ENCODE results near the gene SIL1. TPM values are rescaled to one million over a fixed set of nuclear protein-coding genes. Genes with fewer than 3 reads are reported as not detected.

The SIL1 gene
- total RNA-seq, 1 experiment from 2014 or later, result 46.5 TPM

DNA sequence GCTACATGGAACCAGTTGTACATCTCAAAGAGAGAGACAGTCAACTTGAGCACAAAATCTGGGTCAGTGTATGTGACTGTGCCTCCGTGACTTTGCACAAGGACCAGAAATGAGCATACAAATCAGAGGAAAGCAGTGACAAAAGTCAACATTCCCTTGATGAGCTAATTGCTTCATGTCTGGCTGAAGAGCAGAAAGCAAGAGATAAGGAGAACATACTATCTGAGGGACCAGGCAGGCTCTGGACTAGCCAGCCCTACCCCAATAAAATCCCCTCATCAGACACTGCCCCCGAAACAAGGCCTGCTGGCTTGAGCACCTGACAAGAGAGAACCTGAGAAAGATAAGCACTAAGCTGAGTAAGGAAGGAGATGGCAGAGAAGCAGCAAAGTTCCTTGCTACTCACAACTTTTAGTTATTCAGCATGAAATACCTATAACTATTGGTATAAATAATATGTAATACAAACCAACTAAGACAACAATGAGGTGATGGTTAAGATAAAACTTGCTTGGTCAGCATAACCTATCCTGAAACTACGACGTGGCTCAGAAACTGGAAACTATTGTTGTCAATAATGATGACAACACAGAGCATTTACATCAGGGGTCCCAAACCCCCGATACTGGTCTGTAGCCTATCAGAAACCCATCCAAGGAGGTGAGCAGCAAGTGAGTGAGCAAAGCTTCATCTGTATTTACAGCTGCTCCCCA, 9.5 kb downstream of the SIL1 start:
- Histone ChIP-seq H3K27ac (no peak overlapping the region), H4K20me1 (ENCODE audit: insufficient read depth) (no peaks in the 10 kb centered on the region), H3K79me2 (ENCODE audit: low read depth) (no peaks in the 10 kb centered on the region), H3K9me2 (ENCODE audit: insufficient read depth) (no peaks in the 10 kb centered on the region), H3K9me3 (ENCODE audit: insufficient read depth, low read depth) (no peaks in the 10 kb centered on the region), H3K27me3 (ENCODE audit: insufficient read depth, low read depth) (no peaks in the 10 kb centered on the region), H3K4me1 (replicated peaks; ENCODE audit: insufficient read depth) (no peaks in the 10 kb centered on the region), H3K4me2 (no peak overlapping the region), H2AFZ (no peak overlapping the region), H3K36me3 (ENCODE audit: low read depth) (no peaks in the 10 kb centered on the region), H3F3A (ENCODE audit: insufficient read depth, low read depth) (no peaks in the 10 kb centered on the region), H3K4me3 (no peak overlapping the region)
- BruUV-seq (replicated peaks), result no TSS peak
- intact Hi-C loops (cut with micrococcal nuclease; ENCODE audit: unreplicated experiment), result no loop called here
- TF ChIP-seq EZH2 (IDR thresholded peaks at IDR 0.05; ENCODE audit: low read depth), result no peak
- TF ChIP-seq, protein P1, sequence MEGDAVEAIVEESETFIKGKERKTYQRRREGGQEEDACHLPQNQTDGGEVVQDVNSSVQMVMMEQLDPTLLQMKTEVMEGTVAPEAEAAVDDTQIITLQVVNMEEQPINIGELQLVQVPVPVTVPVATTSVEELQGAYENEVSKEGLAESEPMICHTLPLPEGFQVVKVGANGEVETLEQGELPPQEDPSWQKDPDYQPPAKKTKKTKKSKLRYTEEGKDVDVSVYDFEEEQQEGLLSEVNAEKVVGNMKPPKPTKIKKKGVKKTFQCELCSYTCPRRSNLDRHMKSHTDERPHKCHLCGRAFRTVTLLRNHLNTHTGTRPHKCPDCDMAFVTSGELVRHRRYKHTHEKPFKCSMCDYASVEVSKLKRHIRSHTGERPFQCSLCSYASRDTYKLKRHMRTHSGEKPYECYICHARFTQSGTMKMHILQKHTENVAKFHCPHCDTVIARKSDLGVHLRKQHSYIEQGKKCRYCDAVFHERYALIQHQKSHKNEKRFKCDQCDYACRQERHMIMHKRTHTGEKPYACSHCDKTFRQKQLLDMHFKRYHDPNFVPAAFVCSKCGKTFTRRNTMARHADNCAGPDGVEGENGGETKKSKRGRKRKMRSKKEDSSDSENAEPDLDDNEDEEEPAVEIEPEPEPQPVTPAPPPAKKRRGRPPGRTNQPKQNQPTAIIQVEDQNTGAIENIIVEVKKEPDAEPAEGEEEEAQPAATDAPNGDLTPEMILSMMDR (conservative IDR thresholded peaks at IDR 0.05), result no peak
- DNase-seq, result no peak
- ChIA-PET CTCF (no interaction called here), POLR2A (ENCODE audit: unreplicated experiment) (no interaction called here)

DNA sequence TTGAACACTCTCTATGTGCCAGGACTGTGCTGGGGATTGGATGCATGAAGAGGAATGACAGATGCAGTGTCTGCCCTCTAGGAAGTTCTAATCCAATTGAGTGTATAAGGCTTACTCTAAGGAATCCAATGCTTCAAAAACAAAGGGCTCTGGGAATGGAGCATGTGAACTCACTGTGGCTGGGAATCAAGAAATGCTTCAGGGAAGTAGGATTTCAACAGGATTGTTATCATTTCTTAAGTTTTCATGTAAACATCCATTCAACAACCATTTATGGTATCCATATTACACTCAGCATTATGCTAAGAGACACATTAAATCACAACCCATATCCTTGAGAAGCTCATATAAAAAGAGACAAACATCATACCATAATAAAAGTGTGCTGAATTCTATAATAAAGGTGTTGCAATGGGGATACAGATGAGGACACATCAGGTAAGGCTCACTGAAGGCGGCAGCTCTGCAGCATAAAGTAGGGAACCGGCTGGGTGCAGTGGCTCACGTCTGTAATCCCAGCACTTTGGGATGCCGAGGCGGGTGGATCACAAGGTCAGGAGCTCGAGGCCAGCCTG, 11.3 kb downstream of the SIL1 start:
- no peak overlapping the region for H2AFZ ChIP-seq
- DNase-seq, result no peak
- intact Hi-C loops (cut with micrococcal nuclease; ENCODE audit: unreplicated experiment), result no loop called here
- ChIA-PET CTCF (no interaction called here), POLR2A (ENCODE audit: unreplicated experiment) (interaction anchor here (0.6 kb wide), 1 partner anchor 611 kb away, joined by 3 read pairs; the partner anchor contains the start of gene HSPA9)
- no peaks in the 10 kb centered on the region for H3K36me3 ChIP-seq (ENCODE audit: low read depth)
- no TSS peak for BruUV-seq (replicated peaks)
- H3F3A ChIP-seq (ENCODE audit: insufficient read depth, low read depth), result no peaks in the 10 kb centered on the region
- H3K4me2 ChIP-seq, result no peak overlapping the region
- H4K20me1 ChIP-seq (ENCODE audit: insufficient read depth), result no peaks in the 10 kb centered on the region
- no peak overlapping the region for H3K4me3 ChIP-seq
- H3K79me2 ChIP-seq (ENCODE audit: low read depth), result no peaks in the 10 kb centered on the region
- peaks cover 8% of the 10 kb centered on the region; the same call in 1 of the 2 replicates for H3K4me1 ChIP-seq (replicated peaks; ENCODE audit: insufficient read depth)
- H3K27me3 ChIP-seq (ENCODE audit: insufficient read depth, low read depth), result no peaks in the 10 kb centered on the region
- TF ChIP-seq, protein P1 (conservative IDR thresholded peaks at IDR 0.05), result no peak
- TF ChIP-seq EZH2 (IDR thresholded peaks at IDR 0.05; ENCODE audit: low read depth), result no peak
- H3K9me3 ChIP-seq (ENCODE audit: insufficient read depth, low read depth), result no peaks in the 10 kb centered on the region
- no peak overlapping the region for H3K27ac ChIP-seq
- H3K9me2 ChIP-seq (ENCODE audit: insufficient read depth), result no peaks in the 10 kb centered on the region

DNA sequence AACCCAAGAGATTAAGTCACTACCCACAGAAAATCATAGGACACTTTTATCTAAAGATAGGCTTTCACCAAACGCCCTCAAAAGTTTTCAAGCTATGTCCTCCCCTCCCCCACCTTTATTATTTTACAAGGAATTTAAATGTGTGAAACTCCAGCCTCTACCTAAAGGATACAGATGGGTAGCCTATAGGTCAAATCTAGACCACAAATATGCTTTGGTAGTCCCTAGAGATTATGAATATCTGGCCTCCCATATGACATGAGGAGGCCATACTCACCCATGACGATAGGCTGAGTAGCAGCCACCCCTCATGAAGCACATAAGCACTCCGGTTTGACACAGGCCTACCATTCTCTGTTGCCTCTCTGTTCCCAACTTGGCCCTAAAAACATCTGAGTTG, 11.9 kb downstream of the SIL1 start:
- H3K9me2 ChIP-seq (ENCODE audit: insufficient read depth), result no peaks in the 10 kb centered on the region
- H3F3A ChIP-seq (ENCODE audit: insufficient read depth, low read depth), result no peaks in the 10 kb centered on the region
- no peaks in the 10 kb centered on the region for H3K27me3 ChIP-seq (ENCODE audit: insufficient read depth, low read depth)
- peaks cover 12% of the 10 kb centered on the region; the same call in 1 of the 2 replicates for H3K4me1 ChIP-seq (replicated peaks; ENCODE audit: insufficient read depth)
- intact Hi-C loops (cut with micrococcal nuclease; ENCODE audit: unreplicated experiment), result no loop called here
- no peak for DNase-seq
- H3K36me3 ChIP-seq (ENCODE audit: low read depth), result no peaks in the 10 kb centered on the region
- no peak overlapping the region for H2AFZ ChIP-seq
- no peak overlapping the region for H3K27ac ChIP-seq
- no TSS peak for BruUV-seq (replicated peaks)
- H3K4me3 ChIP-seq, result no peak overlapping the region
- ChIA-PET POLR2A (ENCODE audit: unreplicated experiment) (interaction anchor here (0.6 kb wide), 1 partner anchor 611 kb away, joined by 3 read pairs; the partner anchor contains the start of gene HSPA9), CTCF (no interaction called here)
- no peaks in the 10 kb centered on the region for H3K79me2 ChIP-seq (ENCODE audit: low read depth)
- no peak for TF ChIP-seq EZH2 (IDR thresholded peaks at IDR 0.05; ENCODE audit: low read depth)
- TF ChIP-seq, protein P1 (conservative IDR thresholded peaks at IDR 0.05), result no peak
- H3K9me3 ChIP-seq (ENCODE audit: insufficient read depth, low read depth), result no peaks in the 10 kb centered on the region
- no peaks in the 10 kb centered on the region for H4K20me1 ChIP-seq (ENCODE audit: insufficient read depth)
- no peak overlapping the region for H3K4me2 ChIP-seq
